GM18505 (cell line): ENCODE measurements around the gene ABCC10.
"Not testable (repeated sequence)": the region's sequence is repeated elsewhere in the genome, so short reads cannot be mapped to it uniquely, and the experiment has no call there.

Source experiments
- ATAC-seq: cut with Tn5 transposase; IDR thresholded peaks from one replicate; pipeline ENCODE4 v1.9.1; 2021; ENCODE audit not compliant: unreplicated experiment
- POLR2A ChIP-seq: IDR thresholded peaks from 4 replicates; pipeline ENCODE4 v1.6.1; 2011; ENCODE audit warnings: borderline replicate concordance; ENCODE audit not compliant: insufficient read depth, insufficient read length; ENCODE audit errors: extremely low read depth

Gene ABCC10

DNA sequence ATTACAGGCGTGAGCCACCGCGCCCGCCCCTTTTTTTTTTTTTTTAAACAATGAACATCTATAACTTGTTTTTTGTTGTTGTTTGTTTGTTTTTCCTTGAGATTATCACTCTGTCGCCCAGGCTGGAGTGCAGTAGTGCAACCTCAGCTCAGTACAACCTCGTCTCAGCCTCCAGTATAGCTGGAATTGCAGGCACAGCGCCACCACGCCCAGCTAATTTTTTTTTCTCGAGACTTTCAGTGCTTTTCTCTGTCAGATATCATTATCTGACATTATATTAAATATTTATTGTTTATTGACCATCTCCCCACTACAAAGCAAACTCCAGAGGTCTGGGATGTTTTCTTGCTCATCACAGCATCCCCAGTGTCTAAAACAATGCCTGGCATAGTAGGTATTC lies 30.3 kb downstream of the ABCC10 start:
- no peak for TF ChIP-seq POLR2A
- no peak for ATAC-seq

DNA sequence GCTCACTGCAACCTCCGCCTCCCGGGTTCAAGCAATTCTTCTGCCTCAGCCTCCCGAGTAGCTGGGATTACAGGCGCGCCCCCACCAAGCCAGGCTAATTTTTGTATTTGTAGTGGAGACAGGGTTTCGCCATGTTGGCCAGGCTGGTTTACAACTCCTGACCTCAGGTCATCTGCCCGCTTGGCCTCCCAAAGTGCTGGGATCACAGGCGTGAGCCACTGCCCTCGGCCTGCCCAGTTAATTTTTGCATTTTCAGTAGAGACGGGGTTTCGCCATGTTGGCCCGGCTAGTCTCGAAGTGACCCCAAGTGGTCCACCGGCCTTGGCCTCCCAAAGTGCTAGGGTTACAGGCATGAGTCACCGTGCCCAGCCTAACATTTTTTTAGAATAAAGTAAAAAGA lies 30.8 kb downstream of the ABCC10 start:
- ATAC-seq: not testable (repeated sequence)

DNA sequence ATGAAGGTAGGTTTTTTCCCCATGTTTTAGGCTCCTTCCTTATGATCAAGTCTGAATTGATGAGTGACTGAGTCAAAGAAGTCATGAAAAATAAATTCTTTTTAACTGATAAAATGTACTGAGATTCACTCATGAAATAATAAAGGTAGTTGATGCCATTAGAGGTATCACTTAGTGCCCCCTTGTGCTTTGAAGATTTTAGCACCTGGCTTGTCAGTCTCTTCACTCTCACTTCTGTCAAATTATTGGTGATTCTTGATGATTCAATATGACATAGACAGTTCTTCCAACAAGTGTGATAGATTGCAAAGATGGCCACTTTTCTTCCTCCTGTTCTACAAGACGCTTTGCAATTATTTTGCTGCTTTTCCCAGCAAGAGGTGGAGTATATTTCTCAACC lies 32.2 kb downstream of the ABCC10 start:
- no peak for TF ChIP-seq POLR2A
- ATAC-seq: no peak

DNA sequence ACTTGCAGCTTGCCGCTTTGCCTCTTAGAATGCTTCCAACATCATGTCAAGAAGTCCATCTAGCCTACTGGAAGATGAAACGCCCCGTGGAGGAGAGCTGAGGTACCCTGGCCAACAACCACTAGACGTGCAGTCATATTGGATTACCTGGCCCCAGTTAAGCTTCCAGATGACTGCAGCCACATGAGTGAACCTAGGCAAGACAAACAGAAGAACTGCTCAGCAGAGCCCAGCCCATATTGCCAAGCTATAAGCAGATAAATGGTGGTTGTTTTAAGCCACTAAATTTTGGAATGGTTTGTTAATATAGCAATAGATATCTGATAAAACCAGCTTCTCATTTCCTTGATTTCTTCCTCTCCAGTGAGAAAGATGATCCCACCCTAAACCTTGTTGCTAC lies 32.7 kb downstream of the ABCC10 start:
- ATAC-seq: no peak
- TF ChIP-seq POLR2A: no peak

DNA sequence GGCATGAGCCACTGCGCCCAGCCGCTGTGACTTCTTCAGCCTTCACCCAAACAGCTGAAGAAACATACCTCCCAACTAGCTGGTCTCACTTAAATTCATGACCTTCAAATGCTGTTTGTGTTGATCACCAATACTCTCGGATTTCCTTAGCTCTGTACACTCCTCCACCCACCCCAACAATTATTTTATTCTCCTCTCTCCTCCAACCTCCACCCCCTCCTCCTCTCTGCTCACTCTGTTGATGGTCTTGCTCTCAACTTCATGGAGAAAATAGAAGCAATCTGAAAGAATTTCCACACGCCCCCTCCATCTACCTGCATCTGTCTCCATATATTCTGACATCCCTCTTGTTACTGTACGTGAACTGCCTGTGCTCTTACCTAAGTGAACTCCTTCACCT lies 34.6 kb downstream of the ABCC10 start:
- ATAC-seq: no peak
- TF ChIP-seq POLR2A: no peak

DNA sequence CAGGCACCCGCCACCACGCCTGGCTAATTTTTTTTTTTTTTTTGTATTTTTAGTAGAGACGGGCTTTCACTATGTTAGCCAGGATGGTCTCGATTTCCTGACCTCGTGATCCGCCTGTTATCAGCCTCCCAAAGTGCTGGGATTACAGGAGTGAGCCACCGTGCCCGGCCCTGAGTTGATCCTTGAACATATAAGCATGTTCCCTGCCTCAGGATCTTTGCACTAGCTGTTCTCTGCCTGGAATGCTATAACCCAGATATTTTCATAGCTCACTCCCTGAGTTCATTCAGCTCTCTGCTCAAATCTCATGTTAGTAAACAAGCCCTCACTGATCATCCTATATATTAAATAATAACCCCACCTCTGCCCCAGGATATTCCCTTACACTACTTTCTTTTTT lies 37.0 kb downstream of the ABCC10 start:
- no peak for TF ChIP-seq POLR2A
- ATAC-seq: no peak

DNA sequence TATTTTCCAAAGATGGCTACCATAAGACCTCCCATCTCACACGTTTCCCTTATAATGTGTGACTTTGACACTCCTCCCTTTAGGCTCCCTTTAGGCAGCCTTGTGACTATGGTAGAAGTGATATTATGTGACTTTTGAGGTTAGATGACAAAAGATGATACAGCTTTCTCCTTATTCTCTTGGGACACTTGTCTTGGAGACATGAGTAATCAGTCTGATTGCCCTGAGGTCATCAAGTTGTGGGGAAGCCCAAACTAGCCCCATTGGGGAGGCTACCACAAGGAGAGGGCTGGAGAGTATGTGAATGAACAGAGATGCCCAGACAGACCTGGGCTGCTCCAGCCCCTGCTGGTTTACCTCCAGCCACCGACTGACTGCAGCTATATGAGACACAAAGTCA lies 38.6 kb downstream of the ABCC10 start:
- TF ChIP-seq POLR2A: no peak
- no peak for ATAC-seq

DNA sequence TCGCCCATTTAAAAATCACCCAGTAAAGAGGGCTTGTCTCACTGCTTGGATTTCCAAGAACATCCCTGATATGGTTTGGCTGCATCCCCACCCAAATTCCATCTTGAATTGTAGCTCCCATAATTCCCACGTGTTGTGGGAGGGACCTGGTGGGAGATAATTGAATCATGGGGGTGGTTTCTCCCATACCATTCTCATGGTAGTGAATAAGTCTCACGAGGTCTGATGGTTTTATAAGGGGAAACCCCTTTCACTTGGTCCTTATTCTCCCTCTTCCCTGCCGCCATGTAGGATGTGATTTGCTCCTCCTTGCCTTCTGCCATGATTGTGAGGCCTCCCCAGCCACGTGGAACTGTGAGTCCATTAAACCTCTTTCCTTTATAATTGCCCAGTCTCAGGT lies 39.9 kb downstream of the ABCC10 start:
- not testable (repeated sequence) for ATAC-seq

DNA sequence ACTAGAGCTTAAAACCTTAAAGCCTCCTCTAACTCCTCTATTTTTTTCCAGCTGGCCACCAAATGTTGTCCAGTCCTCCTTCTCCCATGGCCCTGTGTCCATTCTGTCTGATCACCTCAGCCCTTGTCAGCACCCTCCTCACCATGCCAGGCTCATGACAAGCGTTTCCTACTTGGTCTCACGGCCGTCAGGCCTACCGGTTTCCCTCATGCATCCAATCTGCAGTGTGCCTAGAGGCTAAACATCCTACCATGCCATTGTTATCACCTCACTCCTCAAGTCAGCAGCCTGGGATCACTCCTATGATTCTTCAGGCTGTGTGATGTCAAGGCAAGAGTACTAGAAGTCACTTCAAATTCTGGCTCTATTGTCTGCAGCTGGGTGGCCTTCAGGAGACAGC lies 40.4 kb downstream of the ABCC10 start:
- TF ChIP-seq POLR2A: no peak
- no peak for ATAC-seq

DNA sequence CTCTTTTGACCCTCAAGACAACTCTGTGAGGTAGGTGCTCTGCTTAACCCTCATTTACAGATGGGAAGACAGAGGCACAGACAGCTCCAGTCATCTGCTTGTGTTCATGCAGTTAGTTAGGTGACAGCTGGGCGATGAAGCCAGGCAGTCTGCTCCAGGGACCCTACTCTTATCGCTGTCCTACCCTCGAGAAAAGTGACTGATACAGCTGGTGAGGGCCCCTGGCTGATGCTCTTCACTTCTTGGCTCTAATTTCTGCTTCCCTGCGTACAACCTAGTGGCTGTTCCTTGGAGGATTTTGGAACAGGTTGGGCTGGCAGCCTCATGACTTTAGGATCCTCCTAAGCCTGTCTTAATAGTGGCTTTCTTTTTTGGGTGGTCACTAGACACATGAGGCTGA lies 40.9 kb downstream of the ABCC10 start:
- no peak for TF ChIP-seq POLR2A
- ATAC-seq: no peak

DNA sequence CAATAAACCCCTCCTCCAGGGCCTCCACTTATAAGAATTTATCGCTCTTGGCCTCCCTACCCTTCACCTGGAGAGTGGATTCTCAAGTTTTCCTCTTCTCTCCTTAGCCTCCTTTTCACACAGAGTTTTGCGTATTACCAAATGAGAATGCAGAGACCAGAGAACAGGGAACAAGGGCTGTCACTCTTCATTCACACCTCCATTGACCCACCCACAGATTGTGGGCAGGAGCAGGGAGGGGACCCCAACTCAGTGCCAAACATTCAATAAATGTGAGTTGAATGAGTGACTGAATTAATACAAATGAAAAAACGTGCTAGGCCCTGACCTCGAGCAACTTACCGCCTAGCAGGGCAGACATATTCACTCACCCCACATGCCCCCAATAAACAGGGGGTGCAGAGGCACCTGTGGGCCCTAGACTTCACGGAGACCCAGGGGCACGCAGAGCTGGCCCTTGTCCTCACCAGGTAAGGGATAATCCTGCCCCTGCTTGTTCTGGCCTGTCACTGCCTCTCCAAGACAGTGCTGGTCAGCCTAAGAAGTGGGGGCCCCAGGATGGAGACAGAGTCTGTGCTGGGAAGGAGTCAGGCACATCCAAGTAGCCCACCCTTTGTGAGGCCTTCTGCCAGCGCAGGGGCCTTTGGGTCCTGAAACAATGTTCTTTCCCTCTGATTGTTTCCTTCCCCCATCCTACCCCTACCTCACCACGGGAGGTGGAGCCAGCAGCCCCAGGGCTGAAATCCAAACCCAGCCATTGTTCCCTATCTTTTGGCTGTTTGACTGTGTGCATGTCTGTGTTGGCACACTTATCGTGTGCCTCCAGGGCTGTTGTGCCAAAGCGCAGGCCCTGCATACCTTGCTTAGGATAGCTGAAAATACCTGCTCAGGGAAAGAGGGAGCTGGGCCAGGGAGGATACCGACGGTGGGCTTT lies 41.7 kb downstream of the ABCC10 start:
- no peak for TF ChIP-seq POLR2A
- no peak for ATAC-seq

DNA sequence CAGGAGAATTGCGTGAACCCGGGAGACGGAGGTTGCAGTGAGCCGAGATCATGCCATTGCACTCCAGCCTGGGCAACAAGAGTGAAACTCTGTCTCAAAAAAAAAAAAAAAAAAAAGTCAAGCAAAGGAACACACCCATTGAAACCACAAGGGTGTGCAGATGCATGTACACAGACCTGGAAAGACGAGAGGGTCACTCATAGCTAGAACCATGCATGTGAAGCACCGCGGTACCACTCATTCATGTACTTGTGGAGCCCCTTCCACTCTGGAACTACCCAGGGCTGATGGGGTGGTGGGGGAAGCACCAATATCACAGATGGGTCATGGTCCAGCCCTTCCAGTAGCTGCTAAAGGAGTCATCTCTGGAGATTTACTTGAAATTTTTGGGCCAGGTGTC lies 42.6 kb downstream of the ABCC10 start:
- no peak for TF ChIP-seq POLR2A
- ATAC-seq: no peak

DNA sequence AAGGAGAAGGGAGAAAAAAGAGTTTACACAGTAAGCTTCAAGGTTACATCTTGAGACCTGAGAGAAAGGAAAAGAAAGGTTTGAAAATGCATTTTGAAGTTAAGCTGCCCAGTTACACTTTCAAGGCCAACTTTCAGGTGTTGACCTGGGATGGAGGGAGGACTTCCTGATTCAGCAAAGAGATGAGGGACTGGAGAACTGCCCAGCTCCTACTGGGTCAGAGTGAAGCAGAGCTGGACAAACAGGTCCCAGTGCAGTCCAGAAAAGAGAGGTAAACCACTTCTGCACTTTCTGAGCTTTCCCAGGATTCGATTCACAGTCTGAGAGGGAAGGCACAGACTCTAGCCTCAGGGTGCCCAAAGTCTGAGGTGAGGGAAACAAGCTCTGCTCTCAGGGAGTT lies 44.1 kb downstream of the ABCC10 start:
- TF ChIP-seq POLR2A: no peak
- ATAC-seq: no peak

DNA sequence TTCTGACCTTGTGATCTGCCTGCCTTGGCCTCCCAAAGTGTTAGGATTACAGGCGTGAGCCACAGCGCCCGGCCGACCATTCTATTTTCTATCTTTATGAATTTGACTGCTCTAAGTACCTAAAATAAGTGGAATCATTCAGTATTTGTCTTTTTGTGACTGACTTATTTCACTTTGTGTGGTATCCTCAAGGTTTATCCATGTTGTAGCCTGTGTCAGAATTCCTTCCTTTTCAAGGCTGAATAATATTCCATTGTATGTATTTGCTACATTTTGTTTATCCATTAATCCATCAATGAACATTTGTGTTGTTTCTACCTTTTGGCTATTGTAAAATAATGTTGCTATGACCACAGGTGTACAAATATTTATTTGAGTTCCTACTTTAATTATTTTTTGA lies 45.2 kb downstream of the ABCC10 start:
- no peak for ATAC-seq
- TF ChIP-seq POLR2A: no peak

DNA sequence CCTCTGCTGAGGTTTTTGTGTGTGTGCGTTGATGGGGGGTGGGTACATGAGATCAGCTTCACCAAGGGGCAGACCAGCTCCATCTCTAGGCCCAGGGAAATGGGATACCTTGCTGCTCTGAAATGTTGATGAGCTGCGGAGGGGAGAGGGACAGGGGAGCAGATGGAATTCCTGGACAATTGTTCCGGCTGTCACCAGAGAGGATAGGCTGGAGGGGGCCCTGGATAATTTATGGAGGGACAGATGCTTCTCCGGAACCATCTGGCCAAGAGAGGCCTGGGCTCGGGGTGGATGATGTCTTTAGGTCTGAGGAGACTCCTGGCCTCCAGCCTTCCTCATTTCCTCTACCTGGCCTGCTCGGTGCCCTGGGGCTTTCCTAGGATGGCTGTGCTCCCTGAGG lies 48.2 kb downstream of the ABCC10 start:
- no peak for ATAC-seq
- TF ChIP-seq POLR2A: no peak

DNA sequence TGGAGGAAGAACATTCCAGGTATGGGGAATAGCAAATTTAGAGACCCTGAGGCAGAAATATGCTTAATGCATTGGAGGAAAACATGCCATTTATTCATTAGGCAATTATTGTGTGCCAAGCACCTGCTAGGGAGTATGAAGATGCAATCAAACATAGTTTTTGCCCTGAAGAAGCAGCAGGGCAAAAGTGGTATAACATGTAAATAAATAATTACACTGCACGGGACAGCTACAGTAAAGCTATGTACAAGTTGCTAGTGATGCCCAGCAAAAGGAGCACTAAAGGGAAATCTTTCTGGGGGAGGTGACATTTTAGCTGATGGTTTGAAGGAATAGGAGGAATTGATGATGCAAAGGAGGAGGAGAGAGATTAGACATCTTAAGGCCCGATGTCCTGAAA lies 49.4 kb downstream of the ABCC10 start:
- ATAC-seq: no peak
- TF ChIP-seq POLR2A: no peak
